ENCODE results near the gene CUX1. TPM values are rescaled to one million over a fixed set of nuclear protein-coding genes. Genes with fewer than 3 reads are reported as not detected.

Gene CUX1
- total RNA-seq, 2 experiments from 2014 or later: 20.2 to 20.4 TPM

DNA sequence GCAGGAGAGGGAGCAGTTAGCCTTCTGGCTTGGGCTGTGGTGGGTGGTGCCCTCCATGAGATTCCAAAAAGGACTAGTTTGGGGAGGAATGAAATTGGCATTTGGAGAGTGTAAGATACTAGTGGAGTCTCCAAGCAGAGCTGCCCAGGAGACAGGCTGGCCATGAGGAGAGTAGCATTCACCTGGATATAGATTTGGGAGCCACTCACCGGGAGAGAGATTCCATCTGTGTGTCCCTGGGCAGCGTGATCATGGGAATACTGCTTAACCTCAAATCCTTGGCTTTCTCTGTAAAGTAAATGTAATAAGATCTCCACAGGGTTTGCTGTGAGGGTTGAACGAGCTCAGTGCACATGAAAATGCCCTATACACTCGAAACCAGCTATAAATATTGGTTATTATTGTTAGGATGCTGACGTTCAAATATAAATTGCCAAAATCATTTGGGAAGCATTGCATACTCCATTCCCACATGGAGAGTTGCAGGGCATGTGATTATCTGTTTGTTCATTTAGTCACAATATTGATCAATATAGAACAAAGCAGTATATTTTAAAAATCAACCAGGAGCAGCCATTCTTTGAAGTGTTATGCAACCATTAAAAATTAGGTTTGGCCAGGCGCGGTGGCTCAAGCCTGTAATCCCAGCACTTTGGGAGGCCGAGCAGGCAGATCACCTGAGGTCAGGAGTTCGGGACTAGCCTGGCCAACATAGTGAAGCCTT lies 143.7 kb downstream of the CUX1 start:
- Mint-ChIP-seq H3K9me3 (no peaks in the 10 kb centered on the region), H3K4me3 (no peak overlapping the region), H3K4me1 (ENCODE audit: low read depth) (peaks cover 7% of the 10 kb centered on the region), H3K27me3 (no peaks in the 10 kb centered on the region), H3K36me3 (ENCODE audit: low read depth) (no peaks in the 10 kb centered on the region), H3K27ac (no peak overlapping the region)
- POLR2A ChIA-PET: no interaction called here
- ATAC-seq (no peak), DNase-seq (no peak)
- TF ChIP-seq, protein P1, sequence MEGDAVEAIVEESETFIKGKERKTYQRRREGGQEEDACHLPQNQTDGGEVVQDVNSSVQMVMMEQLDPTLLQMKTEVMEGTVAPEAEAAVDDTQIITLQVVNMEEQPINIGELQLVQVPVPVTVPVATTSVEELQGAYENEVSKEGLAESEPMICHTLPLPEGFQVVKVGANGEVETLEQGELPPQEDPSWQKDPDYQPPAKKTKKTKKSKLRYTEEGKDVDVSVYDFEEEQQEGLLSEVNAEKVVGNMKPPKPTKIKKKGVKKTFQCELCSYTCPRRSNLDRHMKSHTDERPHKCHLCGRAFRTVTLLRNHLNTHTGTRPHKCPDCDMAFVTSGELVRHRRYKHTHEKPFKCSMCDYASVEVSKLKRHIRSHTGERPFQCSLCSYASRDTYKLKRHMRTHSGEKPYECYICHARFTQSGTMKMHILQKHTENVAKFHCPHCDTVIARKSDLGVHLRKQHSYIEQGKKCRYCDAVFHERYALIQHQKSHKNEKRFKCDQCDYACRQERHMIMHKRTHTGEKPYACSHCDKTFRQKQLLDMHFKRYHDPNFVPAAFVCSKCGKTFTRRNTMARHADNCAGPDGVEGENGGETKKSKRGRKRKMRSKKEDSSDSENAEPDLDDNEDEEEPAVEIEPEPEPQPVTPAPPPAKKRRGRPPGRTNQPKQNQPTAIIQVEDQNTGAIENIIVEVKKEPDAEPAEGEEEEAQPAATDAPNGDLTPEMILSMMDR (IDR thresholded peaks at IDR 0.05): no peak
- CTCF ChIA-PET: interaction anchor here (0.9 kb wide), 1 partner anchor 105 kb away, joined by 3 read pairs; no protein-coding TSS in a partner anchor
- intact Hi-C loops (cut with micrococcal nuclease): no loop called here

DNA sequence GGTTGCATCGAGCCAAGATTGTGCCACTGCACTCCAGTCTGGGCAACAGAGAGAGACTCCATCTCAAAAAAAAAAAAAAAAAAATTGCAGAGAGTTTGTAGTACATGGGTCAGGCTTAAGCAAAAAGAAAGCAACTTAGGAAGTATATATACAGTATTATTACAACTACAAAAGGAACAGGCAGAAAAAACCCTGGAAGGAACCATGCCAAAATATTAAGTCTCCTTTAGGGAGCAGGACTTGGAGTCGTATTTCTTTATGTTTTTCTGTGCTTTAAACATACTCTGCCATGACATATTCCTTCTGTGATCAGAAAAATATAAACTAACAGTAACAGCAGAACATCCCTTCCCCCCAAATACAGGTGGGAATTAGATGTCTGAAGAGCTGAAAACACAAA lies 144.4 kb downstream of the CUX1 start:
- Mint-ChIP-seq H3K4me3 (no peak overlapping the region), H3K27ac (no peak overlapping the region), H3K36me3 (ENCODE audit: low read depth) (no peaks in the 10 kb centered on the region), H3K4me1 (ENCODE audit: low read depth) (peaks cover 6% of the 10 kb centered on the region), H3K27me3 (no peaks in the 10 kb centered on the region), H3K9me3 (no peaks in the 10 kb centered on the region)
- ATAC-seq: no peak
- TF ChIP-seq, protein P1 (IDR thresholded peaks at IDR 0.05): no peak
- CTCF ChIA-PET: no interaction called here
- DNase-seq: no peak
- POLR2A ChIA-PET: no interaction called here
- intact Hi-C loops (cut with micrococcal nuclease): no loop called here

DNA sequence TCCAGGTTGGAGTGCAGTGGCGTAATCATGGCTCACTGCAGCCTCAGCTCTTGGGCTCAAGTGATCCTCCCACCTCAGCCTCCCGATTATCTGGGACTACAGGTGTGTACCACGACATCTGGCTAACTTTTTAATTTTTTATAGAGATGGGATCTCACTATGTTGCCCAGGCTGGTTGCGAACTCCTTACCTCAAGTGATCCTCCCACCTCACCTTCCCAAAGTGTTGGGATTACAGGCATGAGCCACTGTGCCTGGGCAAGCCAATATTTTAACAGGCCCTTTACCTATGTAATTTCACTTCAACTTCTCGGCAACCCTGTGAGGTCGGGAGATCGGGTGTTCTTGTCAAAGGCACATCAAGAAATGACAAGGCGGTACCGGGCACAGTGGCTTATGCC lies 146.3 kb downstream of the CUX1 start:
- Mint-ChIP-seq H3K4me1 (ENCODE audit: low read depth) (no peaks in the 10 kb centered on the region), H3K27me3 (no peaks in the 10 kb centered on the region), H3K27ac (no peak overlapping the region), H3K9me3 (no peaks in the 10 kb centered on the region), H3K4me3 (no peak overlapping the region), H3K36me3 (ENCODE audit: low read depth) (no peaks in the 10 kb centered on the region)
- intact Hi-C loops (cut with micrococcal nuclease): no loop called here
- ATAC-seq (no peak), DNase-seq (no peak)
- ChIA-PET CTCF (no interaction called here), POLR2A (no interaction called here)
- TF ChIP-seq, protein P1 (IDR thresholded peaks at IDR 0.05): no peak

DNA sequence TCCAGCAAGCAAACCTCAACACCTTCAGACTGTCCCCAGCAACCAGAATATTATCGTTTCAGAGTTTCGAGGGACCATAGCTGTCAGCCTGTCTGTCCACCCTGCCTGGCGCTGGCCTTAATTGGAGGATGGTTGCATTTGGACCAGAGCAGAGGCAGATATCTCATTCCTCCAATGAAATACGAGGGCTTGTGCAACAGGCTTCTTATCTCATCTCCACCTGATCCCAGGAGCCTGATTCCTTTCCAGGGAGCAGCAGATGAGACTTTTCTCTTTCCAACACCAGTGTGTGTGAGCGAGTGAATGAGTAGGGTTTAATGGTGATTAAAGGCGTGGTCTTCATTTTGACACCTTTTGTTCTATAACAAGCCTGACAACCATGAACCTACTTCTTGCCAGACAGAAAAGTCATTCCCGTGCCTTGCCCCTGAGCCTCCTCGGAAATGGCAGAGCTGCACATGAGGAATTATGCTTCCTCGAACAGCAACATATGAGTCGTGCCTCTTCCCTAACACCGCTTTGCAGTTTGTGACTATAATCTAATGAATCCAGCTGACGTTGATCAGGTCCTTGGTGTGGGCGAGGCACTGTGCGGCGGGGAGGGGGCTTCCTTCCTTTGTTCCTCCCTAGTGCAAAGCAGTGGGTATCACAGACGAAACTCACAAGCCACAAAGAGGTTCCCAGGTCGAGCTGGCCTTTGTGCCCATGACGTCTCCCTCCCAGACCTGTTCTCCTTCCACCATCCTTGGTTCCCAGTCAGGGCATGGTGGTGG lies 147.4 kb downstream of the CUX1 start:
- POLR2A ChIA-PET: no interaction called here
- Mint-ChIP-seq H3K27ac (no peak overlapping the region), H3K4me3 (no peak overlapping the region), H3K36me3 (ENCODE audit: low read depth) (no peaks in the 10 kb centered on the region), H3K27me3 (no peaks in the 10 kb centered on the region), H3K9me3 (no peaks in the 10 kb centered on the region), H3K4me1 (ENCODE audit: low read depth) (no peaks in the 10 kb centered on the region)
- CTCF ChIA-PET: no interaction called here
- intact Hi-C loops (cut with micrococcal nuclease): no loop called here
- TF ChIP-seq, protein P1 (IDR thresholded peaks at IDR 0.05): no peak
- no peak for ATAC-seq
- no peak for DNase-seq

Measured in activated CD8-positive, alpha-beta T cell treated with anti-CD3 and anti-CD28 coated beads for 36 hours (primary cell).